GM23338 (cell line): ENCODE data around the gene SUPT3H. TPM values are rescaled to one million over a fixed set of nuclear protein-coding genes. Genes with fewer than 3 reads are reported as not detected.
"Not testable (repeated sequence)": the region's sequence is repeated elsewhere in the genome, so short reads cannot be mapped to it uniquely, and the experiment has no call there.

Experiments
- ATAC-seq: fragments of 200-7000 bp; cut with Tn5 transposase; 3 replicates; pipeline ENCODE4 v1.9.1; 2020
- DNase-seq: peaks from one replicate; pipeline ENCODE4 v3.0.0-alpha.2; 2015; ENCODE audit warnings: low spot score
- H2AFZ ChIP-seq: fragments of 200-600 bp; sonication (generic); 2 replicates; pipeline ENCODE4 v1.8.0; 2016; ENCODE audit warnings: antibody characterized with exemption, mild to moderate bottlenecking, moderate library complexity
- H3F3A ChIP-seq: fragments of 200-600 bp; sonication (generic); replicated peaks from 2 replicates; pipeline ENCODE4 v1.8.0; 2017; ENCODE audit warnings: antibody characterized with exemption, mixed run types, low read depth
- H3K27ac ChIP-seq: fragments of 200-600 bp; sonication (generic); 2 replicates; pipeline ENCODE4 v1.6.1; 2016; ENCODE audit warnings: low read depth
- H3K27me3 ChIP-seq: fragments of 200-600 bp; sonication (generic); 2 replicates; pipeline ENCODE4 v1.8.0; 2016; ENCODE audit warnings: mild to moderate bottlenecking, mixed run types, moderate library complexity; ENCODE audit not compliant: insufficient read depth
- H3K36me3 ChIP-seq: fragments of 200-600 bp; sonication (generic); 2 replicates; pipeline ENCODE4 v1.8.0; 2016; ENCODE audit warnings: mild to moderate bottlenecking; ENCODE audit not compliant: insufficient read depth
- H3K4me1 ChIP-seq: fragments of 200-600 bp; sonication (generic); 2 replicates; pipeline ENCODE4 v1.8.0; 2016; ENCODE audit warnings: mild to moderate bottlenecking, moderate library complexity; ENCODE audit not compliant: insufficient read depth
- H3K4me2 ChIP-seq: fragments of 200-600 bp; sonication (generic); 2 replicates; pipeline ENCODE4 v1.7.1; 2017; ENCODE audit warnings: mixed run types
- H3K4me3 ChIP-seq: fragments of 200-600 bp; sonication (generic); 2 replicates; pipeline ENCODE4 v1.6.1; 2016; ENCODE audit warnings: mixed run types
- H3K79me2 ChIP-seq: fragments of 200-600 bp; sonication (generic); replicated peaks from 2 replicates; pipeline ENCODE4 v1.8.0; 2017; ENCODE audit warnings: mild to moderate bottlenecking; ENCODE audit not compliant: insufficient read depth
- H3K9me2 ChIP-seq: fragments of 200-600 bp; sonication (generic); 2 replicates; pipeline ENCODE4 v1.8.0; 2017; ENCODE audit not compliant: insufficient read depth
- H4K20me1 ChIP-seq: fragments of 200-600 bp; sonication (generic); replicated peaks from 2 replicates; pipeline ENCODE4 v1.8.0; 2017; ENCODE audit warnings: mild to moderate bottlenecking; ENCODE audit not compliant: insufficient read depth
- H3K27ac Mint-ChIP-seq: 2 replicates; pipeline ENCODE4 v1.8.0; 2020; ENCODE audit warnings: inconsistent platforms, mild to moderate bottlenecking, moderate library complexity, mixed read lengths
- H3K27me3 Mint-ChIP-seq: 3 replicates; pipeline ENCODE4 v1.8.0; 2022; ENCODE audit warnings: low read depth, mild to moderate bottlenecking, moderate library complexity, mixed read lengths, inconsistent platforms; ENCODE audit not compliant: insufficient read depth, poor library complexity
- H3K36me3 Mint-ChIP-seq: 3 replicates; pipeline ENCODE4 v1.8.0; 2021; ENCODE audit warnings: low read depth, mild to moderate bottlenecking, inconsistent platforms, moderate library complexity, mixed read lengths
- H3K4me1 Mint-ChIP-seq: 3 replicates; pipeline ENCODE4 v1.8.0; 2020; ENCODE audit warnings: mild to moderate bottlenecking, inconsistent platforms, mixed read lengths
- H3K4me3 Mint-ChIP-seq: 3 replicates; pipeline ENCODE4 v1.8.0; 2021; ENCODE audit warnings: moderate library complexity, mild to moderate bottlenecking, inconsistent platforms, mixed read lengths
- H3K9me3 Mint-ChIP-seq: 3 replicates; pipeline ENCODE4 v1.8.0; 2020; ENCODE audit warnings: moderate library complexity, mild to moderate bottlenecking, inconsistent platforms, mixed read lengths
- CREB1 ChIP-seq: fragments of 250-450 bp; sonication (Bioruptor Pico); IDR thresholded peaks from 2 replicates; pipeline ENCODE4 v1.5.0; 2020; ENCODE audit warnings: low read depth, mild to moderate bottlenecking, moderate library complexity
- CTCF ChIP-seq, 2 experiments: fragments of 200-600 bp in 1 of 2; sonication (generic) in 1 of 2; conservative IDR thresholded peaks; 2 replicates each; pipeline versions ENCODE4 v1.5.1 to v1.6.1; 2016 to 2017; ENCODE audit warnings: antibody characterized with exemption in 2 of 2, low read depth in 2 of 2, mild to moderate bottlenecking in 2 of 2, moderate library complexity in 1 of 2
- JUNB ChIP-seq: IDR thresholded peaks from one replicate; pipeline ENCODE4 v1.6.1; 2016; ENCODE audit warnings: antibody characterized with exemption; ENCODE audit not compliant: unreplicated experiment
- NANOG ChIP-seq: IDR thresholded peaks from 2 replicates; pipeline ENCODE4 v1.6.1; 2016; ENCODE audit warnings: antibody characterized with exemption, borderline replicate concordance
- REST ChIP-seq: IDR thresholded peaks from one replicate; pipeline ENCODE4 v1.6.1; 2018; ENCODE audit warnings: antibody characterized with exemption; ENCODE audit not compliant: unreplicated experiment
- STAT1 ChIP-seq: IDR thresholded peaks from one replicate; pipeline ENCODE4 v1.6.1; 2016; ENCODE audit warnings: antibody characterized with exemption; ENCODE audit not compliant: unreplicated experiment
- polyA plus RNA-seq: library from polyadenylated mRNA; unstranded; fragments of >200 nt; fragmentation: Nextera tagmentation; extraction: Ambion mirVana; gene quantifications from 2 replicates; pipeline ENCODE4 v1.2.1, GENCODE V29; 2016
- total RNA-seq: library from RNA; depleted of rRNA; stranded (reverse); fragments of >200 nt; shearing (Covaris generic); gene quantifications from 2 replicates; pipeline ENCODE4 v1.2.3, GENCODE V29; 2014
- TF ChIP-seq, protein P1 (sequence below): IDR thresholded peaks from 2 replicates; pipeline ENCODE4 v1.6.1; 2016; ENCODE audit warnings: antibody characterized with exemption

Gene SUPT3H
- total and polyA plus RNA-seq, 2 experiments from 2014 or later: 11.4 to 30.1 TPM

DNA sequence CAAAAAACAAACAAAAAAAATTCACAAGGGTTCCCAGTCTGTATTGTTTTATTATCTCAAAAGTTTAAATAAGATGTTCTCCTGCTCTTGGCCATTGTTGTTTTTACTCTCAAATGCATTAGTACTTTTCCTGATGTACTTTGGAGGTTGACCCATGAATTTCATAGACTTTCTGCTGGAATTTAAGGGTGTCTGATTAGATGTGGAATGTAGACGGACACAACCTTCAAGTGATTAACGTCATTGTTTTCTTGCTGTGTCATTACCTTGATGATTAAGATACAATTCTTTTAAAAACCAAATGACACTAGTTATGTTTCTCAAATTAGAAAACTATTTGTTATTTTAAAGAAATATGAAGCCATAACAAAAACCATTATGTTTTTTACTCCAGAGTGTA, 471.0 kb downstream of the SUPT3H start:
- DNase-seq (no peak), ATAC-seq (no peak)
- Mint-ChIP-seq H3K4me1 (no peaks in the 10 kb centered on the region), H3K4me3 (no peak overlapping the region), H3K36me3 (peaks cover 6% of the 10 kb centered on the region; the same call in 2 of the 3 replicates), H3K27ac (no peak overlapping the region), H3K27me3 (no peaks in the 10 kb centered on the region), H3K9me3 (peaks cover 12% of the 10 kb centered on the region)
- Histone ChIP-seq H3K27me3 (no peaks in the 10 kb centered on the region), H4K20me1 (no peaks in the 10 kb centered on the region), H3K4me3 (no peak overlapping the region), H3F3A (no peaks in the 10 kb centered on the region), H3K9me2 (no peaks in the 10 kb centered on the region), H3K4me2 (no peak overlapping the region), H3K4me1 (no peaks in the 10 kb centered on the region), H3K27ac (no peak overlapping the region), H2AFZ (no peak overlapping the region), H3K79me2 (no peaks in the 10 kb centered on the region), H3K36me3 (no peaks in the 10 kb centered on the region)
- TF ChIP-seq CTCF (conservative IDR thresholded peaks at IDR 0.05; ENCODE audit: low read depth in 2 of 2) (no peak), JUNB (no peak), CREB1 (CRISPR knock-in tag) (no peak), STAT1 (no peak), REST (no peak), NANOG (no peak)
- TF ChIP-seq, protein P1, sequence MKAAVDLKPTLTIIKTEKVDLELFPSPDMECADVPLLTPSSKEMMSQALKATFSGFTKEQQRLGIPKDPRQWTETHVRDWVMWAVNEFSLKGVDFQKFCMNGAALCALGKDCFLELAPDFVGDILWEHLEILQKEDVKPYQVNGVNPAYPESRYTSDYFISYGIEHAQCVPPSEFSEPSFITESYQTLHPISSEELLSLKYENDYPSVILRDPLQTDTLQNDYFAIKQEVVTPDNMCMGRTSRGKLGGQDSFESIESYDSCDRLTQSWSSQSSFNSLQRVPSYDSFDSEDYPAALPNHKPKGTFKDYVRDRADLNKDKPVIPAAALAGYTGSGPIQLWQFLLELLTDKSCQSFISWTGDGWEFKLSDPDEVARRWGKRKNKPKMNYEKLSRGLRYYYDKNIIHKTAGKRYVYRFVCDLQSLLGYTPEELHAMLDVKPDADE: no peak

- peaks cover 25% of the 10 kb centered on the region; the same call in 2 of the 3 replicates for H3K36me3 Mint-ChIP-seq
- not testable (repeated sequence) for H3K27me3 Mint-ChIP-seq, H4K20me1 ChIP-seq, H3F3A ChIP-seq, H3K9me2 ChIP-seq, H3K27ac Mint-ChIP-seq, H2AFZ ChIP-seq, H3K36me3 ChIP-seq, H3K27me3 ChIP-seq, H3K27ac ChIP-seq, H3K4me2 ChIP-seq, DNase-seq, H3K4me3 Mint-ChIP-seq, ATAC-seq, H3K4me1 Mint-ChIP-seq, H3K4me1 ChIP-seq, H3K4me3 ChIP-seq, H3K79me2 ChIP-seq
- H3K9me3 Mint-ChIP-seq: peaks cover 35% of the 10 kb centered on the region
Observed at GRCh38 chr6:44900358-44900757, 477.4 kb downstream of the SUPT3H start.
